ENCODE data around the gene LTBP1.

The LTBP1 gene

GRCh38 chr2:33121416-33121815 lies 174.7 kb downstream of the LTBP1 start:
- no peak for TF ChIP-seq POLR2AphosphoS5 (IDR thresholded peaks at IDR 0.05; ENCODE audit: low read depth)
- no peak for TF ChIP-seq GABPA (IDR thresholded peaks at IDR 0.05; ENCODE audit: low read depth)
- H3K4me3 ChIP-seq (replicated peaks; ENCODE audit: insufficient read depth, low read length), result no peak overlapping the region
- no peak overlapping the region for H3K27ac ChIP-seq (replicated peaks)
- H3K27me3 ChIP-seq (ENCODE audit: insufficient read depth, poor library complexity, severe bottlenecking), result no peaks in the 10 kb centered on the region
- no peak for DNase-seq (ENCODE audit: low read depth in 1 of 2, low spot score in 1 of 2)

- no peak for DNase-seq (ENCODE audit: low read depth in 1 of 2, low spot score in 1 of 2)
- Histone ChIP-seq H3K4me3 (replicated peaks; ENCODE audit: insufficient read depth, low read length) (no peak overlapping the region), H3K27me3 (ENCODE audit: insufficient read depth, poor library complexity, severe bottlenecking) (no peaks in the 10 kb centered on the region), H3K27ac (replicated peaks) (no peak overlapping the region)
- TF ChIP-seq SPI1 (IDR thresholded peaks at IDR 0.05; ENCODE audit: borderline replicate concordance, low read depth), result no peak
These were observed 175.2 kb downstream of the LTBP1 start for GRCh38 chr2:33121925-33122324.

GRCh38 chr2:33122726-33123125 lies 176.0 kb downstream of the LTBP1 start:
- Histone ChIP-seq H3K4me3 (replicated peaks; ENCODE audit: insufficient read depth, low read length) (no peak overlapping the region), H3K27ac (replicated peaks) (no peak overlapping the region), H3K27me3 (ENCODE audit: insufficient read depth, poor library complexity, severe bottlenecking) (no peaks in the 10 kb centered on the region)
- TF ChIP-seq POLR2AphosphoS5 (IDR thresholded peaks at IDR 0.05; ENCODE audit: low read depth) (no peak), SPI1 (IDR thresholded peaks at IDR 0.05; ENCODE audit: borderline replicate concordance, low read depth) (no peak), GABPA (IDR thresholded peaks at IDR 0.05; ENCODE audit: low read depth) (no peak), CTCF (IDR thresholded peaks at IDR 0.05; ENCODE audit: insufficient read depth, low read length) (no peak), REST (IDR thresholded peaks at IDR 0.05; ENCODE audit: insufficient replicate concordance, low read depth) (no peak)
- DNase-seq (ENCODE audit: low read depth in 1 of 2, low spot score in 1 of 2), result no peak

- Histone ChIP-seq H3K4me3 (replicated peaks; ENCODE audit: insufficient read depth, low read length) (no peak overlapping the region), H3K27me3 (ENCODE audit: insufficient read depth, poor library complexity, severe bottlenecking) (no peaks in the 10 kb centered on the region), H3K27ac (replicated peaks) (no peak overlapping the region)
- DNase-seq (ENCODE audit: low read depth in 1 of 2, low spot score in 1 of 2), result no peak
- TF ChIP-seq POLR2AphosphoS5 (IDR thresholded peaks at IDR 0.05; ENCODE audit: low read depth) (no peak), SPI1 (IDR thresholded peaks at IDR 0.05; ENCODE audit: borderline replicate concordance, low read depth) (no peak), GABPA (IDR thresholded peaks at IDR 0.05; ENCODE audit: low read depth) (no peak), CTCF (IDR thresholded peaks at IDR 0.05; ENCODE audit: insufficient read depth, low read length) (no peak), REST (IDR thresholded peaks at IDR 0.05; ENCODE audit: insufficient replicate concordance, low read depth) (no peak)
These were observed 176.5 kb downstream of the LTBP1 start for GRCh38 chr2:33123216-33123615.

- no peak for DNase-seq (ENCODE audit: low read depth in 1 of 2, low spot score in 1 of 2)
- no peak overlapping the region for H3K27ac ChIP-seq (replicated peaks)
- peaks cover 2% of the 10 kb centered on the region for H3K27me3 ChIP-seq (ENCODE audit: insufficient read depth, poor library complexity, severe bottlenecking)
- H3K4me3 ChIP-seq (replicated peaks; ENCODE audit: insufficient read depth, low read length), result no peak overlapping the region
- TF ChIP-seq GABPA (IDR thresholded peaks at IDR 0.05; ENCODE audit: low read depth), result no peak
- no peak for TF ChIP-seq CTCF (IDR thresholded peaks at IDR 0.05; ENCODE audit: insufficient read depth, low read length)
- no peak for TF ChIP-seq POLR2AphosphoS5 (IDR thresholded peaks at IDR 0.05; ENCODE audit: low read depth)
- no peak for TF ChIP-seq REST (IDR thresholded peaks at IDR 0.05; ENCODE audit: insufficient replicate concordance, low read depth)
- TF ChIP-seq SPI1 (IDR thresholded peaks at IDR 0.05; ENCODE audit: borderline replicate concordance, low read depth), result no peak
These were observed 179.8 kb downstream of the LTBP1 start for GRCh38 chr2:33126552-33126951.

All from HL-60 (cell line).